T-cell (primary cell): ENCODE results near the gene SHBG. TPM values are rescaled to one million over a fixed set of nuclear protein-coding genes. Genes with fewer than 3 reads are reported as not detected.
"Not testable (repeated sequence)": the region's sequence is repeated elsewhere in the genome, so short reads cannot be mapped to it uniquely, and the experiment has no call there.

ENCODE experiments used
- ATAC-seq, 4 experiments: fragments of 200-7000 bp in 3 of 4; fragments of 150-1000 bp in 1 of 4; cut with Tn5 transposase; replicated peaks in 1 of 4; 1 replicate in 3 of 4; 2 replicates in 1 of 4; pipeline ENCODE4 v1.10.0; 2021; ENCODE audit warnings: moderate library complexity in 3 of 4, mild to moderate bottlenecking in 2 of 4, moderate number of reproducible peaks in 1 of 4
- CTCF ChIA-PET, 2 donors: fragments of 300-600 bp; sonication (Branson Sonifier 250); formaldehyde crosslinking; loops; one replicate each; lab custom pipeline; 2022; ENCODE audit warnings: antibody characterized with exemption in 2 of 2; lab: Charles Lee
- POLR2A ChIA-PET, 2 donors: fragments of 300-600 bp; sonication (Branson Sonifier 250); formaldehyde crosslinking; loops; one replicate each; lab custom pipeline; 2022; ENCODE audit warnings: antibody characterized with exemption in 2 of 2; lab: Charles Lee
- DNase-seq, 35 experiments: peaks; one replicate each; pipeline versions ENCODE4 v3.0.0 to v3.0.0-alpha.2; 2013 to 2023
- H3K27ac ChIP-seq: one replicate; pipeline ENCODE4 v1.5.1; 2013; ENCODE audit warnings: low read length
- H3K27me3 ChIP-seq, 2 experiments: replicated peaks in 1 of 2; 1 replicate in 1 of 2; 2 replicates in 1 of 2; pipeline versions ENCODE4 v1.6.1 to v1.7.0; 2013; ENCODE audit warnings: low read length in 1 of 2, mixed read lengths in 1 of 2; ENCODE audit not compliant: control insufficient read depth in 2 of 2, insufficient read depth in 2 of 2; ENCODE audit errors: extremely low read depth in 1 of 2
- H3K36me3 ChIP-seq, 2 donors: 1 replicate in 1 of 2; 2 replicates in 1 of 2; pipeline versions ENCODE4 v1.6.1 to v1.7.0; 2013; ENCODE audit warnings: low read length in 1 of 2; ENCODE audit not compliant: control insufficient read depth in 2 of 2, insufficient read depth in 1 of 2; ENCODE audit errors: extremely low read depth in 1 of 2
- H3K4me1 ChIP-seq, 2 experiments: 1 replicate in 1 of 2; 2 replicates in 1 of 2; pipeline versions ENCODE4 v1.6.1 to v1.7.0; 2013; ENCODE audit warnings: low read length in 2 of 2, mixed read lengths in 1 of 2; ENCODE audit not compliant: insufficient read depth in 2 of 2, control insufficient read depth in 1 of 2; ENCODE audit errors: extremely low read depth in 1 of 2
- H3K4me3 ChIP-seq, 2 donors: 1 replicate in 1 of 2; 2 replicates in 1 of 2; pipeline versions ENCODE4 v1.5.1 to v1.7.0; 2013; ENCODE audit warnings: mild to moderate bottlenecking in 2 of 2, low read length in 1 of 2, moderate library complexity in 1 of 2; ENCODE audit not compliant: control insufficient read depth in 1 of 2; ENCODE audit errors: extremely low read depth in 1 of 2
- H3K9me3 ChIP-seq: 2 replicates; pipeline ENCODE4 v1.7.0; 2013
- H3K27ac Mint-ChIP-seq, 2 donors: one replicate each; pipeline ENCODE4 v1.8.0; 2020 to 2021; ENCODE audit warnings: mild to moderate bottlenecking in 2 of 2, mixed read lengths in 2 of 2
- H3K27me3 Mint-ChIP-seq, 2 donors: one replicate each; pipeline ENCODE4 v1.8.0; 2021 to 2022; ENCODE audit warnings: mixed read lengths in 2 of 2
- H3K36me3 Mint-ChIP-seq: one replicate; pipeline ENCODE4 v1.8.0; 2021; ENCODE audit warnings: mixed read lengths
- H3K4me1 Mint-ChIP-seq, 3 donors: one replicate each; pipeline ENCODE4 v1.8.0; 2020 to 2022; ENCODE audit warnings: mixed read lengths in 3 of 3, mild to moderate bottlenecking in 1 of 3
- H3K4me3 Mint-ChIP-seq, 3 donors: one replicate each; pipeline ENCODE4 v1.8.0; 2020 to 2022; ENCODE audit warnings: mild to moderate bottlenecking in 3 of 3, mixed read lengths in 3 of 3, moderate library complexity in 3 of 3
- H3K9me3 Mint-ChIP-seq, 3 donors: one replicate each; pipeline ENCODE4 v1.8.0; 2020 to 2022; ENCODE audit warnings: mixed read lengths in 3 of 3
- WGBS: methylation state at CpG from one replicate; pipeline ENCODE4 v1.1.5; 2013; ENCODE audit warnings: missing lambda C conversion rate; ENCODE audit not compliant: insufficient coverage; 5-methylcytosine and 5-hydroxymethylcytosine counted together
- total RNA-seq, 35 experiments: library from RNA in 6 of 35; stranded (reverse) in 6 of 35; fragments of 120-200 nt in 1 of 35; gene quantifications; one replicate each; pipeline versions ENCODE4 v1.2.1 to v1.2.4 and lab custom pipeline; 2013 to 2026

The SHBG gene
- total RNA-seq, 5 donors from 2014 or later (not counting 1 experiment from before 2014, with no cell fraction given), result not detected

DNA sequence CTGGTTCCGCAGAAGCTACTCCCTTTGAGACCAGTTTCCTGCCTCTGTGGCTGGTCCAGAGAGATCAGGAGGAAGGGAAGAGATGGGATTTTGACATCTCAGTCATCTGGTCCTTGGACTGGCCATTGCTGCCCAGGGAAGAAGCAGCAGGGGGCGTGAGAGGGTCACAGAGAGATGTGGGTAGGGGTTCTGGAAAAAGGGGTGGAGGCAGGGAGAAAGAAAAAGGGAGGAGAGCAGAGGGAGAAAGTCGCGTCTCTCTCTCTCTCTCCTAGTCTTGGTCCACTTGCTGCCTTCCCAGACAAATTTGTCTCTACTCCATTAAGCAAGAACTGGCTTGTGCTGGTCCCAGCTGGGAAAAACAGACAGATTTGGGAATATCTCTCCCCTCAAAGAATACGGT, 4.4 kb downstream of the SHBG start:
- no peaks in the 10 kb centered on the region for H3K36me3 Mint-ChIP-seq
- no peak overlapping the region for H3K27ac ChIP-seq
- H3K4me3 ChIP-seq, result no peak overlapping the region
- CTCF ChIA-PET, result interaction anchor here in 1 of 2 donors (1.2 kb wide), 1 partner anchor 53 kb away, joined by 3 read pairs; the partner anchor contains the start of gene TP53
- 71% methylated on average over 2 of the region's 5 CpGs for WGBS
- H3K4me1 ChIP-seq, result no peaks in the 10 kb centered on the region
- ATAC-seq (no peak), DNase-seq (no peak)
- H3K4me1 Mint-ChIP-seq, result peaks cover 0 to 2% (median 0%) of the 10 kb centered on the region in 3 donors
- no peaks in the 10 kb centered on the region for H3K9me3 Mint-ChIP-seq
- peaks cover 0 to 2% of the 10 kb centered on the region in 2 donors for H3K27me3 Mint-ChIP-seq
- no peaks in the 10 kb centered on the region for H3K36me3 ChIP-seq
- H3K9me3 ChIP-seq, result no peaks in the 10 kb centered on the region
- H3K4me3 Mint-ChIP-seq, result no peak overlapping the region
- POLR2A ChIA-PET, result no interaction called here
- no peak overlapping the region for H3K27ac Mint-ChIP-seq
- H3K27me3 ChIP-seq, result peaks cover 0 to 4% of the 10 kb centered on the region in 2 experiments

DNA sequence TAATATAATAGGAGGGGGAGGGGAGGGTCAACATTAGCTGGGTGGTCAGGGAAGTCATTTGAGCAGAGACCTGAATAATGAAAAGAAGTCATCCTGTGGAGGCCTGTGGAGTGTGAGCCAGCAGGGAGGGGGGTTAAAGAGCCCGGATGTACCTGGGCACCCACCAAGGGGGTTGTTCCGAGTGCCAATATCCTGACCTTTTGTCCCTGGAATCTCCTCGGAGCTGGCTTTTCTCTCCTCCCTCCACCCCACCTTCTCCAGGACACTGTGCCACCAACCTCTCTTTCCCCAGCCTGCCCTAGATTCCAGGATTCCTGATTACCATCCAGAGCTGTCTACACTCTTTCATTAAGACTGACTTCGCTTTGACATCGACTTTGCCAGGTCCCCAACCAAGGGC, 6.2 kb downstream of the SHBG start:
- peaks cover 0 to 2% (median 0%) of the 10 kb centered on the region in 3 donors for H3K4me1 Mint-ChIP-seq
- POLR2A ChIA-PET, result no interaction called here
- no peak overlapping the region for H3K4me3 ChIP-seq
- no peaks in the 10 kb centered on the region for H3K9me3 ChIP-seq
- no peak overlapping the region for H3K27ac Mint-ChIP-seq
- H3K36me3 ChIP-seq, result no peaks in the 10 kb centered on the region
- peaks cover 0 to 2% of the 10 kb centered on the region in 2 donors for H3K27me3 Mint-ChIP-seq
- ATAC-seq, result no peak
- peaks cover 0 to 4% of the 10 kb centered on the region in 2 experiments for H3K27me3 ChIP-seq
- CTCF ChIA-PET, result interaction anchor here in 1 of 2 donors (1.0 kb wide), 1 partner anchor 51 kb away, joined by 3 read pairs; the partner anchor contains the start of gene TP53
- DNase-seq, result no peak
- H3K4me1 ChIP-seq, result no peaks in the 10 kb centered on the region
- no peaks in the 10 kb centered on the region for H3K9me3 Mint-ChIP-seq
- no peak overlapping the region for H3K4me3 Mint-ChIP-seq
- no peaks in the 10 kb centered on the region for H3K36me3 Mint-ChIP-seq
- H3K27ac ChIP-seq, result no peak overlapping the region
- WGBS, result 78% methylated on average over 3 of the region's 5 CpGs

DNA sequence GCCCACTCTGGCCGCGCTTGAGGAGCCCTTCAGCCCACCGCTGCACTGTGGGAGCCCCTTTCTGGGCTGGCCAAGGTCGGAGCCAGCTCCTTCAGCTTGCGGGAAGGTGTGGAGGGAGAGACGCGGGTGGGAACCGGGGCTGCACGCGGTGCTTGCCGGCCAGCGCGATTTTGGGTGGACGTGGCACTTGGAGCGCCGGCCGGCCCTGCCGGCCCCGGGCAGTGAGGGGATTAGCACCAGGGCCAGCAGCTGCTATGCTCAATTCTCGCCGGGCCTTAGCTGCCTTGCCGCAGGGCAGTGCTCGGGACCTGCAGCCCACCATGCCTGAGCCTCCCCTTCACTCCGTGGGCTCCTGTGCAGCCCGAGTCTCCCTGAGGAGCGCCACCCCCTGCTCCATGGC, 10.8 kb downstream of the SHBG start:
- ChIA-PET CTCF (interaction anchor here in 1 of 2 donors (1.2 to 1.6 kb wide), 3 partner anchors 13 to 46 kb away, joined by 3 to 8 read pairs (median 4); partner anchors contain the start of genes FXR2, SAT2 and TP53), POLR2A (no interaction called here)

GRCh38 chr17:7641635-7642034, 11.7 kb downstream of the SHBG start:
- Mint-ChIP-seq H3K4me3 (peak overlapping the region in 2 of 3 donors; percentile 28 to 69), H3K27me3 (peaks cover 5 to 13% of the 10 kb centered on the region in 2 donors), H3K27ac (peak overlapping the region in 1 of 2 donors; percentile 45)
- CTCF ChIA-PET, result interaction anchor here in 1 of 2 donors (1.2 to 1.6 kb wide), 3 partner anchors 14 to 46 kb away, joined by 3 to 8 read pairs (median 4); partner anchors contain the start of genes FXR2, SAT2 and TP53
- WGBS, result 54% methylated on average over 5 of the region's 7 CpGs
- H3K36me3 Mint-ChIP-seq, H3K4me1 ChIP-seq, H3K9me3 Mint-ChIP-seq, H3K4me1 Mint-ChIP-seq, H3K27ac ChIP-seq, H3K4me3 ChIP-seq, POLR2A ChIA-PET, H3K9me3 ChIP-seq, H3K36me3 ChIP-seq: not testable (repeated sequence)
- ATAC-seq (peak in 1 of 4 experiments; percentile 35), DNase-seq (peak in 2 of 35 experiments; percentile 6 to 29)
- peaks cover 0 to 28% of the 10 kb centered on the region in 2 experiments for H3K27me3 ChIP-seq

More for the DNA sequence above, 10.8 kb downstream of the SHBG start:
- no peak overlapping the region for H3K27ac Mint-ChIP-seq
- ATAC-seq (no peak), DNase-seq (no peak)
- H3K9me3 Mint-ChIP-seq, result no peaks in the 10 kb centered on the region
- H3K9me3 ChIP-seq, result no peaks in the 10 kb centered on the region
- H3K27ac ChIP-seq, result no peak overlapping the region
- H3K36me3 ChIP-seq, result no peaks in the 10 kb centered on the region
- no peaks in the 10 kb centered on the region for H3K4me1 ChIP-seq
- peaks cover 0 to 19% of the 10 kb centered on the region in 2 experiments for H3K27me3 ChIP-seq
- WGBS, result 96% methylated on average over 17 of the region's 26 CpGs
- H3K4me3 ChIP-seq, result no peak overlapping the region
- H3K27me3 Mint-ChIP-seq, result peaks cover 0 to 7% of the 10 kb centered on the region in 2 donors
- H3K36me3 Mint-ChIP-seq, result no peaks in the 10 kb centered on the region
- no peak overlapping the region for H3K4me3 Mint-ChIP-seq
- H3K4me1 Mint-ChIP-seq, result peaks cover 0 to 8% (median 7%) of the 10 kb centered on the region in 3 donors

GRCh38 chr17:7644775-7645174, 14.8 kb downstream of the SHBG start:
- no peak overlapping the region for H3K4me3 ChIP-seq
- H3K4me1 Mint-ChIP-seq, result peaks cover 1 to 8% (median 8%) of the 10 kb centered on the region in 3 donors
- 90% methylated on average over 3 of the region's 4 CpGs for WGBS
- H3K27ac Mint-ChIP-seq, result no peak overlapping the region
- ATAC-seq (no peak), DNase-seq (no peak)
- H3K36me3 ChIP-seq, result no peaks in the 10 kb centered on the region
- H3K4me3 Mint-ChIP-seq, result no peak overlapping the region
- ChIA-PET CTCF (no interaction called here), POLR2A (no interaction called here)
- H3K27me3 Mint-ChIP-seq, result peaks cover 6 to 34% of the 10 kb centered on the region in 2 donors
- no peaks in the 10 kb centered on the region for H3K9me3 ChIP-seq
- peaks cover 0 to under 1% of the 10 kb centered on the region in 2 experiments for H3K4me1 ChIP-seq
- no peaks in the 10 kb centered on the region for H3K36me3 Mint-ChIP-seq
- no peaks in the 10 kb centered on the region for H3K9me3 Mint-ChIP-seq
- no peak overlapping the region for H3K27ac ChIP-seq
- peaks cover 0 to 44% of the 10 kb centered on the region in 2 experiments for H3K27me3 ChIP-seq

- no peaks in the 10 kb centered on the region for H3K9me3 Mint-ChIP-seq
- H3K36me3 Mint-ChIP-seq, result no peaks in the 10 kb centered on the region
- 91% methylated on average over 5 of the region's 9 CpGs for WGBS
- CTCF ChIA-PET, result no interaction called here
- H3K27me3 Mint-ChIP-seq, result peaks cover 20 to 48% of the 10 kb centered on the region in 2 donors
- no peak overlapping the region for H3K27ac ChIP-seq
- no peak for ATAC-seq
- no peaks in the 10 kb centered on the region for H3K9me3 ChIP-seq
- no peak overlapping the region for H3K27ac Mint-ChIP-seq
- peaks cover 18 to 23% (median 20%) of the 10 kb centered on the region in 3 donors for H3K4me1 Mint-ChIP-seq
- no peak for DNase-seq
- no peaks in the 10 kb centered on the region for H3K36me3 ChIP-seq
- H3K4me3 Mint-ChIP-seq, result no peak overlapping the region
- peaks cover 0 to 61% of the 10 kb centered on the region in 2 experiments for H3K27me3 ChIP-seq
- POLR2A ChIA-PET, result no interaction called here
- H3K4me3 ChIP-seq, result no peak overlapping the region
- peaks cover 0 to 18% of the 10 kb centered on the region in 2 experiments for H3K4me1 ChIP-seq
These were observed 16.5 kb downstream of the SHBG start for GRCh38 chr17:7646457-7646856.
